ENCODE measurements around the gene CENPX.

Gene CENPX

DNA sequence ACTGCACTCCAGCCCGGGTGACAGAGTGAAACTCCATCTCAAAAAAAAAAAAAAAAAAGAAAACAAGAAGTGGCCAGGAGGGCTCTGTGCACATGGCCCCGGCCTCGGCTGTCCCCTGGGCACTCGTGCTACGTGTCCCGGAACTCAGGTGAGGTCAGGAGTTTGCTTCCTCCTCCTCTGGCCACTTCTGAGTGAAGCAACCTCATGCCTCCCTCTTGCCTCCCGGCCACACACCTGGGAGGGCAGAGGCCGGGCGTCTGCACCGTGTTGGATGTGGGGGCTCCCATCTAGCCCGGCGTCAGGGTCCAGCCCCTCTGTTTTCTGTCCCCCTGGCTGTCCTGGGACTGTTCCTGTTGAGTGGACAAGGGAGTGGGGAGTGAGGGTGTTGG, 23.1 kb downstream of the CENPX start:
- in situ Hi-C loops (cut with HindIII; ENCODE audit: low sequenced_read_pairs), result no loop called here
- no peak for DNase-seq (ENCODE audit: low read depth, low spot score)
- no peak for TF ChIP-seq CTCF (IDR thresholded peaks at IDR 0.05; ENCODE audit: low read depth, low read length)
- H3K4me3 ChIP-seq (ENCODE audit: low read depth, low read length), result no peak overlapping the region

- TF ChIP-seq CTCF (IDR thresholded peaks at IDR 0.05; ENCODE audit: low read depth, low read length), result no peak
- no peak for DNase-seq (ENCODE audit: low read depth, low spot score)
- no peak overlapping the region for H3K4me3 ChIP-seq (ENCODE audit: low read depth, low read length)
- in situ Hi-C loops (cut with HindIII; ENCODE audit: low sequenced_read_pairs), result no loop called here
Observed at GRCh38 chr17:81998691-81999438, 23.8 kb downstream of the CENPX start.

GRCh38 chr17:81998212-81998611, 24.5 kb downstream of the CENPX start:
- DNase-seq (ENCODE audit: low read depth, low spot score), result no peak
- no peak for TF ChIP-seq CTCF (IDR thresholded peaks at IDR 0.05; ENCODE audit: low read depth, low read length)
- no peak overlapping the region for H3K4me3 ChIP-seq (ENCODE audit: low read depth, low read length)
- in situ Hi-C loops (cut with HindIII; ENCODE audit: low sequenced_read_pairs), result no loop called here

GRCh38 chr17:81996757-81997441, 25.8 kb downstream of the CENPX start:
- no peak for TF ChIP-seq CTCF (IDR thresholded peaks at IDR 0.05; ENCODE audit: low read depth, low read length)
- DNase-seq (ENCODE audit: low read depth, low spot score), result no peak
- in situ Hi-C loops (cut with HindIII; ENCODE audit: low sequenced_read_pairs), result no loop called here
- H3K4me3 ChIP-seq (ENCODE audit: low read depth, low read length), result no peak overlapping the region

DNA sequence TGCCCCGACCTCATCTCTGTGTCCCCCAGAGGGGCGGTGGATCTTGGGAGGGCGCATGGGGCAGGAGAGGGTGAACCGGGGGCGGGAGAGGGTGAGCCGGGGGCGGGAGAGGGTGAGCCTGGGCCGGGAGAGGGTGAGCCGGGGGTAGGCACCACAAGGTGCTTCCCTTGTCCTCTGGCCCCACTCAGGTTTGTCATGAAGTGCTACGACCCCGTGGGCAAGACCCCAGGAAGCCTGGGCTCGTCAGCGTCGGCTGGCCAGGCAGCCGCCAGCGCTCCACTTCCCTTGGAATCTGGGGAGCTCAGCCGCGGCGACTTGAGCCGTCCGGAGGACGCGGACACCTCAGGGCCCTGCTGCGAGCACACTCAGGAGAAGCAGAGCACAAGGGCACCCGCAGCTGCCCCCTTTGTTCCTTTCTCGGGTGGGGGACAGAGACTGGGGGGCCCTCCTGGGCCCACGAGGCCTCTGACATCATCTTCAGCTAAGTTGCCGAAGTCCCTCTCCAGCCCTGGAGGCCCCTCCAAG, 26.4 kb downstream of the CENPX start:
- TF ChIP-seq CTCF (IDR thresholded peaks at IDR 0.05; ENCODE audit: low read depth, low read length), result no peak
- in situ Hi-C loops (cut with HindIII; ENCODE audit: low sequenced_read_pairs), result no loop called here
- no peak overlapping the region for H3K4me3 ChIP-seq (ENCODE audit: low read depth, low read length)
- DNase-seq (ENCODE audit: low read depth, low spot score), result no peak

GRCh38 chr17:81995463-81996231, 27.0 kb downstream of the CENPX start:
- H3K4me3 ChIP-seq (ENCODE audit: low read depth, low read length), result no peak overlapping the region
- no peak for TF ChIP-seq CTCF (IDR thresholded peaks at IDR 0.05; ENCODE audit: low read depth, low read length)
- DNase-seq (ENCODE audit: low read depth, low spot score), result no peak
- in situ Hi-C loops (cut with HindIII; ENCODE audit: low sequenced_read_pairs), result no loop called here
